ENCODE measurements around the gene RPRD1B.

The RPRD1B gene

GRCh38 chr20:37991908-37992307 lies 41.6 kb upstream of the RPRD1B start:
- H3K27me3 ChIP-seq (replicated peaks; ENCODE audit: control insufficient read depth, insufficient read depth, low read length): no peaks in the 10 kb centered on the region
- H3K36me3 ChIP-seq (ENCODE audit: control insufficient read depth, insufficient read depth, low read length, severe bottlenecking): peaks cover 34% of the 10 kb centered on the region
- H3K4me1 ChIP-seq (ENCODE audit: control insufficient read depth, insufficient read depth, low read length): peaks cover 31% of the 10 kb centered on the region
- no peak for DNase-seq (ENCODE audit: low read depth)
- no peak overlapping the region for H3K9ac ChIP-seq (ENCODE audit: low read length)
- H3K4me3 ChIP-seq (ENCODE audit: low read length): no peak overlapping the region
- H3K9me3 ChIP-seq (ENCODE audit: control insufficient read depth, low read length): no peaks in the 10 kb centered on the region

- Histone ChIP-seq H3K36me3 (ENCODE audit: control insufficient read depth, insufficient read depth, low read length, severe bottlenecking) (peaks cover 43% of the 10 kb centered on the region), H3K27me3 (replicated peaks; ENCODE audit: control insufficient read depth, insufficient read depth, low read length) (no peaks in the 10 kb centered on the region), H3K9ac (ENCODE audit: low read length) (no peak overlapping the region), H3K4me3 (ENCODE audit: low read length) (no peak overlapping the region), H3K9me3 (ENCODE audit: control insufficient read depth, low read length) (no peaks in the 10 kb centered on the region), H3K4me1 (ENCODE audit: control insufficient read depth, insufficient read depth, low read length) (peaks cover 21% of the 10 kb centered on the region)
- peak; percentile 87 for DNase-seq (ENCODE audit: low read depth)
Observed at GRCh38 chr20:37992802-37993409, 40.6 kb upstream of the RPRD1B start.

- Histone ChIP-seq H3K4me1 (ENCODE audit: control insufficient read depth, insufficient read depth, low read length) (peaks cover 20% of the 10 kb centered on the region), H3K9ac (ENCODE audit: low read length) (no peak overlapping the region), H3K36me3 (ENCODE audit: control insufficient read depth, insufficient read depth, low read length, severe bottlenecking) (peaks cover 49% of the 10 kb centered on the region), H3K4me3 (ENCODE audit: low read length) (no peak overlapping the region), H3K9me3 (ENCODE audit: control insufficient read depth, low read length) (no peaks in the 10 kb centered on the region), H3K27me3 (replicated peaks; ENCODE audit: control insufficient read depth, insufficient read depth, low read length) (no peaks in the 10 kb centered on the region)
- DNase-seq (ENCODE audit: low read depth): peak; percentile 32
Observed at GRCh38 chr20:37994512-37994911, 39.0 kb upstream of the RPRD1B start.

- no peaks in the 10 kb centered on the region for H3K9me3 ChIP-seq (ENCODE audit: control insufficient read depth, low read length)
- no peak overlapping the region for H3K4me3 ChIP-seq (ENCODE audit: low read length)
- H3K9ac ChIP-seq (ENCODE audit: low read length): no peak overlapping the region
- no peak for DNase-seq (ENCODE audit: low read depth)
- H3K4me1 ChIP-seq (ENCODE audit: control insufficient read depth, insufficient read depth, low read length): peaks cover 20% of the 10 kb centered on the region
- H3K27me3 ChIP-seq (replicated peaks; ENCODE audit: control insufficient read depth, insufficient read depth, low read length): no peaks in the 10 kb centered on the region
- H3K36me3 ChIP-seq (ENCODE audit: control insufficient read depth, insufficient read depth, low read length, severe bottlenecking): peaks cover 59% of the 10 kb centered on the region
Observed at GRCh38 chr20:37995856-37996605, 37.5 kb upstream of the RPRD1B start.

- no peak overlapping the region for H3K4me3 ChIP-seq (ENCODE audit: low read length)
- H3K36me3 ChIP-seq (ENCODE audit: control insufficient read depth, insufficient read depth, low read length, severe bottlenecking): peaks cover 66% of the 10 kb centered on the region
Observed at GRCh38 chr20:37997516-37997915, 36.0 kb upstream of the RPRD1B start.

GRCh38 chr20:37999526-38000263 lies 33.9 kb upstream of the RPRD1B start:
- DNase-seq (ENCODE audit: low read depth): no peak
- Histone ChIP-seq H3K4me1 (ENCODE audit: control insufficient read depth, insufficient read depth, low read length) (peaks cover 1% of the 10 kb centered on the region), H3K36me3 (ENCODE audit: control insufficient read depth, insufficient read depth, low read length, severe bottlenecking) (peaks cover 73% of the 10 kb centered on the region), H3K9me3 (ENCODE audit: control insufficient read depth, low read length) (no peaks in the 10 kb centered on the region), H3K9ac (ENCODE audit: low read length) (no peak overlapping the region), H3K4me3 (ENCODE audit: low read length) (no peak overlapping the region), H3K27me3 (replicated peaks; ENCODE audit: control insufficient read depth, insufficient read depth, low read length) (no peaks in the 10 kb centered on the region)

More at GRCh38 chr20:37997516-37997915, 36.0 kb upstream of the RPRD1B start:
- no peaks in the 10 kb centered on the region for H3K9me3 ChIP-seq (ENCODE audit: control insufficient read depth, low read length)
- H3K9ac ChIP-seq (ENCODE audit: low read length): no peak overlapping the region
- H3K4me1 ChIP-seq (ENCODE audit: control insufficient read depth, insufficient read depth, low read length): peaks cover 17% of the 10 kb centered on the region
- no peaks in the 10 kb centered on the region for H3K27me3 ChIP-seq (replicated peaks; ENCODE audit: control insufficient read depth, insufficient read depth, low read length)
- no peak for DNase-seq (ENCODE audit: low read depth)

- Histone ChIP-seq H3K27me3 (replicated peaks; ENCODE audit: control insufficient read depth, insufficient read depth, low read length) (no peaks in the 10 kb centered on the region), H3K9ac (ENCODE audit: low read length) (no peak overlapping the region), H3K4me3 (ENCODE audit: low read length) (no peak overlapping the region), H3K36me3 (ENCODE audit: control insufficient read depth, insufficient read depth, low read length, severe bottlenecking) (peaks cover 70% of the 10 kb centered on the region), H3K4me1 (ENCODE audit: control insufficient read depth, insufficient read depth, low read length) (peaks cover 2% of the 10 kb centered on the region), H3K9me3 (ENCODE audit: control insufficient read depth, low read length) (no peaks in the 10 kb centered on the region)
- no peak for DNase-seq (ENCODE audit: low read depth)
Observed at GRCh38 chr20:38000293-38000692, 33.3 kb upstream of the RPRD1B start.

- peak; percentile 60 for DNase-seq (ENCODE audit: low read depth)
- peaks cover 59% of the 10 kb centered on the region for H3K36me3 ChIP-seq (ENCODE audit: control insufficient read depth, insufficient read depth, low read length, severe bottlenecking)
- H3K27me3 ChIP-seq (replicated peaks; ENCODE audit: control insufficient read depth, insufficient read depth, low read length): no peaks in the 10 kb centered on the region
Observed at GRCh38 chr20:38001173-38001875, 32.2 kb upstream of the RPRD1B start.

GRCh38 chr20:38001981-38002380 lies 31.6 kb upstream of the RPRD1B start:
- H3K27me3 ChIP-seq (replicated peaks; ENCODE audit: control insufficient read depth, insufficient read depth, low read length): no peaks in the 10 kb centered on the region
- no peak overlapping the region for H3K4me3 ChIP-seq (ENCODE audit: low read length)
- no peaks in the 10 kb centered on the region for H3K9me3 ChIP-seq (ENCODE audit: control insufficient read depth, low read length)
- H3K36me3 ChIP-seq (ENCODE audit: control insufficient read depth, insufficient read depth, low read length, severe bottlenecking): peaks cover 54% of the 10 kb centered on the region
- no peak for DNase-seq (ENCODE audit: low read depth)
- peaks cover 2% of the 10 kb centered on the region for H3K4me1 ChIP-seq (ENCODE audit: control insufficient read depth, insufficient read depth, low read length)
- H3K9ac ChIP-seq (ENCODE audit: low read length): no peak overlapping the region

More at GRCh38 chr20:38001173-38001875, 32.2 kb upstream of the RPRD1B start:
- peaks cover 2% of the 10 kb centered on the region for H3K4me1 ChIP-seq (ENCODE audit: control insufficient read depth, insufficient read depth, low read length)
- H3K4me3 ChIP-seq (ENCODE audit: low read length): no peak overlapping the region
- no peak overlapping the region for H3K9ac ChIP-seq (ENCODE audit: low read length)
- no peaks in the 10 kb centered on the region for H3K9me3 ChIP-seq (ENCODE audit: control insufficient read depth, low read length)

GRCh38 chr20:38002422-38002821 lies 31.1 kb upstream of the RPRD1B start:
- Histone ChIP-seq H3K27me3 (replicated peaks; ENCODE audit: control insufficient read depth, insufficient read depth, low read length) (no peaks in the 10 kb centered on the region), H3K36me3 (ENCODE audit: control insufficient read depth, insufficient read depth, low read length, severe bottlenecking) (peaks cover 50% of the 10 kb centered on the region), H3K4me3 (ENCODE audit: low read length) (no peak overlapping the region), H3K9ac (ENCODE audit: low read length) (no peak overlapping the region), H3K4me1 (ENCODE audit: control insufficient read depth, insufficient read depth, low read length) (peaks cover 2% of the 10 kb centered on the region), H3K9me3 (ENCODE audit: control insufficient read depth, low read length) (no peaks in the 10 kb centered on the region)
- no peak for DNase-seq (ENCODE audit: low read depth)

GRCh38 chr20:38004416-38004815 lies 29.1 kb upstream of the RPRD1B start:
- Histone ChIP-seq H3K4me1 (ENCODE audit: control insufficient read depth, insufficient read depth, low read length) (peaks cover 2% of the 10 kb centered on the region), H3K27me3 (replicated peaks; ENCODE audit: control insufficient read depth, insufficient read depth, low read length) (no peaks in the 10 kb centered on the region), H3K9ac (ENCODE audit: low read length) (no peak overlapping the region), H3K9me3 (ENCODE audit: control insufficient read depth, low read length) (no peaks in the 10 kb centered on the region), H3K36me3 (ENCODE audit: control insufficient read depth, insufficient read depth, low read length, severe bottlenecking) (peaks cover 30% of the 10 kb centered on the region), H3K4me3 (ENCODE audit: low read length) (no peak overlapping the region)
- DNase-seq (ENCODE audit: low read depth): no peak

All from adipocyte (in vitro differentiated cells).